SK-N-SH (cell line): Measurements from ENCODE around the gene CAPNS1. TPM values are rescaled to one million over a fixed set of nuclear protein-coding genes. Genes with fewer than 3 reads are reported as not detected.

Source experiments
- CTCF ChIA-PET: fragments of 300-600, 350-600 bp; formaldehyde crosslinking; extraction: SDS; loops from one replicate; lab custom pipeline; 2021; lab: Yijun Ruan, JAX
- POLR2A ChIA-PET: fragments of 350-600 bp; sonication (Branson Sonifier 250); formaldehyde crosslinking; extraction: SDS; loops from one replicate; lab custom pipeline; 2020; ENCODE audit warnings: antibody characterized with exemption, inconsistent platforms; lab: Yijun Ruan, JAX
- DNase-seq: peaks from one replicate; pipeline ENCODE4 v3.0.0; 2012
- H2AFZ ChIP-seq: fragments of 200-600 bp; sonication (generic); 2 replicates; pipeline ENCODE4 v1.8.1; 2016; ENCODE audit warnings: antibody characterized with exemption, mild to moderate bottlenecking, low read depth
- H3F3A ChIP-seq: fragments of 200-600 bp; sonication (generic); replicated peaks from 2 replicates; pipeline ENCODE3; 2016; ENCODE audit warnings: antibody characterized with exemption, mild to moderate bottlenecking; ENCODE audit not compliant: insufficient read depth
- H3K27ac ChIP-seq, 2 experiments: fragments of 200-500 bp in 1 of 2; fragments of 200-600 bp in 1 of 2; sonication (Bioruptor generic) in 1 of 2; sonication (generic), shearing (Covaris generic) in 1 of 2; 2 replicates each; pipeline versions ENCODE4 v1.5.1 to v1.6.1; 2014 to 2016; ENCODE audit warnings: low read depth in 2 of 2, inconsistent platforms in 1 of 2, low read length in 1 of 2, mild to moderate bottlenecking in 1 of 2, mixed read lengths in 1 of 2
- H3K27me3 ChIP-seq: fragments of 200-600 bp; sonication (generic), shearing (Covaris generic); 2 replicates; pipeline ENCODE4 v1.6.1; 2016; ENCODE audit warnings: mixed run types; ENCODE audit not compliant: insufficient read depth
- H3K36me3 ChIP-seq, 2 experiments: fragments of 200-500 bp in 1 of 2; fragments of 200-600 bp in 1 of 2; sonication (Bioruptor generic) in 1 of 2; sonication (generic) in 1 of 2; replicated peaks in 1 of 2; 2 replicates each; pipeline versions ENCODE3 to v1.5.1; 2014 to 2016; ENCODE audit warnings: low read length in 1 of 2, mild to moderate bottlenecking in 1 of 2; ENCODE audit not compliant: insufficient read depth in 2 of 2, control insufficient read depth in 1 of 2
- H3K4me1 ChIP-seq, 2 experiments: fragments of 200-500 bp in 1 of 2; fragments of 200-600 bp in 1 of 2; sonication (Bioruptor generic) in 1 of 2; sonication (generic), shearing (Covaris generic) in 1 of 2; 2 replicates each; pipeline versions ENCODE4 v1.5.1 to v1.6.1; 2014 to 2016; ENCODE audit warnings: low read depth in 1 of 2, low read length in 1 of 2, mixed run types in 1 of 2; ENCODE audit not compliant: insufficient read depth in 2 of 2, control insufficient read depth in 1 of 2
- H3K4me2 ChIP-seq: fragments of 200-600 bp; sonication (generic), shearing (Covaris generic); 2 replicates; pipeline ENCODE4 v1.6.1; 2017; ENCODE audit warnings: mixed run types
- H3K4me3 ChIP-seq, 2 experiments: fragments of 200-500 bp in 1 of 2; fragments of 200-600 bp in 1 of 2; sonication (Bioruptor generic) in 1 of 2; sonication (generic), shearing (Covaris generic) in 1 of 2; 2 replicates each; pipeline versions ENCODE4 v1.5.1 to v1.8.1; 2014 to 2016; ENCODE audit warnings: low read depth in 2 of 2, inconsistent platforms in 1 of 2, low read length in 1 of 2, mild to moderate bottlenecking in 1 of 2, mixed read lengths in 1 of 2, moderate library complexity in 1 of 2
- H3K79me2 ChIP-seq: fragments of 200-600 bp; sonication (generic); 2 replicates; pipeline ENCODE4 v1.8.1; 2017; ENCODE audit warnings: mild to moderate bottlenecking; ENCODE audit not compliant: insufficient read depth
- H3K9ac ChIP-seq: fragments of 200-600 bp; sonication (generic); 2 replicates; pipeline ENCODE4 v1.6.1; 2017; ENCODE audit warnings: mixed run types
- H3K9me2 ChIP-seq: fragments of 200-600 bp; sonication (generic); 2 replicates; pipeline ENCODE4 v1.6.1; 2017; ENCODE audit warnings: mixed run types
- H3K9me3 ChIP-seq: fragments of 200-600 bp; sonication (generic); 2 replicates; pipeline ENCODE4 v1.6.1; 2017; ENCODE audit warnings: mixed run types, mild to moderate bottlenecking, moderate library complexity
- H4K20me1 ChIP-seq: fragments of 200-600 bp; sonication (generic); 2 replicates; pipeline ENCODE4 v1.6.1; 2017; ENCODE audit warnings: mild to moderate bottlenecking, mixed run types; ENCODE audit not compliant: insufficient read depth
- CHD2 ChIP-seq: fragments of 150-350 bp; IDR thresholded peaks from 2 replicates; pipeline ENCODE4 v1.6.1; 2018; ENCODE audit warnings: low read length; ENCODE audit not compliant: partially characterized antibody
- EP300 ChIP-seq, 2 experiments: IDR thresholded peaks; 2 replicates each; pipeline versions ENCODE4 v1.4.0 to v1.6.1; 2012; ENCODE audit warnings: borderline replicate concordance in 1 of 2, low read depth in 1 of 2, low read length in 1 of 2
- EZH2phosphoT487 ChIP-seq: fragments of 200-600 bp; sonication (generic); IDR thresholded peaks from 2 replicates; pipeline ENCODE4 v1.6.1; 2017; ENCODE audit warnings: low read depth, mixed run types, mild to moderate bottlenecking, antibody characterized with exemption, moderate library complexity, borderline replicate concordance
- FOXM1 ChIP-seq: IDR thresholded peaks from 2 replicates; pipeline ENCODE4 v1.4.0; 2012; ENCODE audit warnings: low read depth, mild to moderate bottlenecking
- GABPA ChIP-seq: IDR thresholded peaks from 2 replicates; pipeline ENCODE4 v1.4.0; 2012; ENCODE audit warnings: low read depth, mild to moderate bottlenecking
- GATA2 ChIP-seq: sonication (generic); formaldehyde crosslinking; IDR thresholded peaks from 2 replicates; pipeline ENCODE4 v1.5.0; 2020; ENCODE audit warnings: mild to moderate bottlenecking, missing genetic modification reagents
- JUND ChIP-seq: IDR thresholded peaks from 2 replicates; pipeline ENCODE4 v1.4.0; 2012
- MEF2A ChIP-seq: IDR thresholded peaks from 2 replicates; pipeline ENCODE4 v1.4.0; 2012; ENCODE audit warnings: low read depth, borderline replicate concordance
- MXI1 ChIP-seq: IDR thresholded peaks from 2 replicates; pipeline ENCODE4 v1.6.1; 2012; ENCODE audit warnings: mild to moderate bottlenecking, low read depth, low read length, improper control_type of control experiment
- POLR2AphosphoS5 ChIP-seq: IDR thresholded peaks from 2 replicates; pipeline ENCODE4 v1.6.1; 2012; ENCODE audit warnings: low read depth, low read length
- RAD21 ChIP-seq: IDR thresholded peaks from 2 replicates; pipeline ENCODE4 v1.6.1; 2012; ENCODE audit warnings: mild to moderate bottlenecking, low read length
- RXRA ChIP-seq: IDR thresholded peaks from 2 replicates; pipeline ENCODE4 v1.4.0; 2012; ENCODE audit warnings: low read depth, mild to moderate bottlenecking, borderline replicate concordance
- SIN3A ChIP-seq: IDR thresholded peaks from 2 replicates; pipeline ENCODE4 v1.6.1; 2012; ENCODE audit warnings: low read depth, mild to moderate bottlenecking, low read length, moderate library complexity, borderline replicate concordance
- SMC3 ChIP-seq: IDR thresholded peaks from 2 replicates; pipeline ENCODE4 v1.6.1; 2012; ENCODE audit warnings: low read depth, low read length, improper control_type of control experiment
- TEAD4 ChIP-seq: IDR thresholded peaks from 2 replicates; pipeline ENCODE4 v1.4.0; 2012; ENCODE audit warnings: mild to moderate bottlenecking, borderline replicate concordance; ENCODE audit not compliant: insufficient read depth
- USF2 ChIP-seq: fragments of 150-350 bp; IDR thresholded peaks from 2 replicates; pipeline ENCODE4 v1.6.1; 2017; ENCODE audit warnings: antibody characterized with exemption, low read length, low read depth, borderline replicate concordance
- YY1 ChIP-seq: IDR thresholded peaks from 2 replicates; pipeline ENCODE4 v1.4.0; 2012; ENCODE audit warnings: low read depth, mild to moderate bottlenecking
- ZBTB33 ChIP-seq: IDR thresholded peaks from 2 replicates; pipeline ENCODE4 v1.4.0; 2012; ENCODE audit warnings: low read depth, borderline replicate concordance
- WGBS: methylation state at CpG from one replicate; pipeline ENCODE4 v1.1.6; 2017; ENCODE audit warnings: low lambda C conversion rate; 5-methylcytosine and 5-hydroxymethylcytosine counted together
- polyA plus RNA-seq, 3 experiments: library from polyadenylated mRNA; depleted of rRNA; stranded (reverse); fragments of >200 nt; gene quantifications; 2 replicates each; pipeline ENCODE4 v1.2.3, GENCODE V29; 2012
- TF ChIP-seq, protein P1 (sequence below): IDR thresholded peaks from 2 replicates; pipeline ENCODE4 v1.4.0; 2012; ENCODE audit warnings: low read depth
- TF ChIP-seq, protein P2 (sequence below): IDR thresholded peaks from 2 replicates; pipeline ENCODE4 v1.4.0; 2012; ENCODE audit warnings: low read depth, borderline replicate concordance
- TF ChIP-seq, protein P3 (sequence below): IDR thresholded peaks from 2 replicates; pipeline ENCODE4 v1.6.1; 2012; ENCODE audit warnings: mild to moderate bottlenecking, low read depth, low read length, moderate library complexity
- TF ChIP-seq, protein P4 (sequence below): fragments of 200-600 bp; sonication (generic); IDR thresholded peaks from 2 replicates; pipeline ENCODE4 v1.6.1; 2017; ENCODE audit warnings: antibody characterized with exemption, mild to moderate bottlenecking, moderate library complexity

Gene CAPNS1
- polyA plus RNA-seq, 1 of the 3 experiments (the other 2 are of a cell fraction) = 999 TPM

DNA sequence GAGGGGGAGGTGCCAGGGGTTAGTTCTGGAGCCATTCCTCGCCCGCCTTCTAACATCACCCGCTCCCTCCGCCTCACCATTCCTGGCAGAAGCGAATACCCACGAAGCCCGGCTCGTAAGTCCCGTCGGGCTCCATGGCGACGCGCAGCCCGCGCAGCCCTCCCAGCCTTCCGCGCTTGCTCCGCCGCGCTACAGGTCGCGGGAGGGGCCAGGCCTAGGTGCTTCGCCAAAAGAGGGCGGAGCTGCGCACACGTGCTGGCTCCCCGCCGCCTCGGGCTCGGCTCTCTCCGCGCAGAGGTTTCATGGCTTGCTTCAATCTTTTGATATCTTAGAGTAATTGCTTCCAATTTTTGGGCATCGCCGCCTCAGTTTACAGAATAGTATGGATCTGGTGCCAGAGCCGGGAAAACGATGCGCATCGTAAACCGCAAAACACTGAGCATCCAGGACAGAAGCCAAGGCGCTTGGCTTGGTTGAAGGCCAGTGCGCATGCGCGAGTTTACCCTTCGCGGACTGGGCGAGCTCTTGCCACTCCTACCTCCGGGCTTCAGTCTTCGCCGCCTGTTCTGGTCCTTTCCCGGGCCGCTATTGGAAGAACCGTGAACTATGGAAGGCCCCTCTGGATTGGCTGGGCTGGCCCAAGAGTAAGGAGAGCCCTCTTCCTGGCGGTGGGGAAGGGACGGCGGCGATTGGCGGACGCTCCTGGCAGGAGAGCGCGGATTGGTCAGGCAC, 25.0 kb upstream of the CAPNS1 start, which contains the start of gene POLR2I:
TSS of gene POLR2I (minus strand) at position 155 of the 732 bp plus-strand sequence. CDS start at position 136, 19 bp downstream.
- Histone ChIP-seq H3K9me2 (no peaks in the 10 kb centered on the region), H3K4me3 (peak within 1 kb of the TSS; percentile 85 to 87), H3K9ac (peak within 1 kb of the TSS; percentile 69), H3K79me2 (peaks cover 46% of the 10 kb centered on the region; the same call in 1 of the 2 replicates), H3F3A (no peaks in the 10 kb centered on the region), H3K4me1 (peaks cover 6 to 22% of the 10 kb centered on the region in 2 experiments; a peak in 1 of 4 replicates), H3K27me3 (no peaks in the 10 kb centered on the region), H2AFZ (peak within 1 kb of the TSS; percentile 83), H3K36me3 (peaks cover 24 to 27% of the 10 kb centered on the region in 2 experiments), H4K20me1 (no peaks in the 10 kb centered on the region), H3K27ac (peak within 1 kb of the TSS; percentile 80 to 96), H3K4me2 (peak within 1 kb of the TSS; percentile 98), H3K9me3 (no peaks in the 10 kb centered on the region)
- POLR2A ChIA-PET = interaction anchor here (1.0 to 1.8 kb wide), 8 partner anchors 10 to 218 kb away, joined by 3 to 6 read pairs (median 4); partner anchors contain the start of genes ZNF146 and ZNF565
- CTCF ChIA-PET = interaction anchor here (0.9 to 3.5 kb wide), 5 partner anchors 13 to 233 kb away, joined by 3 to 14 read pairs (median 7); no protein-coding TSS in a partner anchor
- DNase-seq = peak; percentile 97
- WGBS = under 1% methylated on average over 38 of the region's 60 CpGs
- TF ChIP-seq, protein P1, sequence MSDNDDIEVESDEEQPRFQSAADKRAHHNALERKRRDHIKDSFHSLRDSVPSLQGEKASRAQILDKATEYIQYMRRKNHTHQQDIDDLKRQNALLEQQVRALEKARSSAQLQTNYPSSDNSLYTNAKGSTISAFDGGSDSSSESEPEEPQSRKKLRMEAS = peak; percentile 100
- TF ChIP-seq SIN3A = peak; percentile 87; the same call in 1 of the 2 replicates
- TF ChIP-seq, protein P2, sequence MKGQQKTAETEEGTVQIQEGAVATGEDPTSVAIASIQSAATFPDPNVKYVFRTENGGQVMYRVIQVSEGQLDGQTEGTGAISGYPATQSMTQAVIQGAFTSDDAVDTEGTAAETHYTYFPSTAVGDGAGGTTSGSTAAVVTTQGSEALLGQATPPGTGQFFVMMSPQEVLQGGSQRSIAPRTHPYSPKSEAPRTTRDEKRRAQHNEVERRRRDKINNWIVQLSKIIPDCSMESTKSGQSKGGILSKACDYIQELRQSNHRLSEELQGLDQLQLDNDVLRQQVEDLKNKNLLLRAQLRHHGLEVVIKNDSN = peak; percentile 76; the same call in 1 of the 2 replicates
- TF ChIP-seq CHD2 = peak; percentile 48
- no peak for TF ChIP-seq RAD21
- peak; percentile 99 for TF ChIP-seq MXI1
- no peak for TF ChIP-seq SMC3
- no peak for TF ChIP-seq TEAD4
- no peak for TF ChIP-seq EZH2phosphoT487
- no peak for TF ChIP-seq ZBTB33
- no peak for TF ChIP-seq FOXM1
- no peak for TF ChIP-seq RXRA
- TF ChIP-seq POLR2AphosphoS5 = peak; percentile 73
- TF ChIP-seq, protein P3, sequence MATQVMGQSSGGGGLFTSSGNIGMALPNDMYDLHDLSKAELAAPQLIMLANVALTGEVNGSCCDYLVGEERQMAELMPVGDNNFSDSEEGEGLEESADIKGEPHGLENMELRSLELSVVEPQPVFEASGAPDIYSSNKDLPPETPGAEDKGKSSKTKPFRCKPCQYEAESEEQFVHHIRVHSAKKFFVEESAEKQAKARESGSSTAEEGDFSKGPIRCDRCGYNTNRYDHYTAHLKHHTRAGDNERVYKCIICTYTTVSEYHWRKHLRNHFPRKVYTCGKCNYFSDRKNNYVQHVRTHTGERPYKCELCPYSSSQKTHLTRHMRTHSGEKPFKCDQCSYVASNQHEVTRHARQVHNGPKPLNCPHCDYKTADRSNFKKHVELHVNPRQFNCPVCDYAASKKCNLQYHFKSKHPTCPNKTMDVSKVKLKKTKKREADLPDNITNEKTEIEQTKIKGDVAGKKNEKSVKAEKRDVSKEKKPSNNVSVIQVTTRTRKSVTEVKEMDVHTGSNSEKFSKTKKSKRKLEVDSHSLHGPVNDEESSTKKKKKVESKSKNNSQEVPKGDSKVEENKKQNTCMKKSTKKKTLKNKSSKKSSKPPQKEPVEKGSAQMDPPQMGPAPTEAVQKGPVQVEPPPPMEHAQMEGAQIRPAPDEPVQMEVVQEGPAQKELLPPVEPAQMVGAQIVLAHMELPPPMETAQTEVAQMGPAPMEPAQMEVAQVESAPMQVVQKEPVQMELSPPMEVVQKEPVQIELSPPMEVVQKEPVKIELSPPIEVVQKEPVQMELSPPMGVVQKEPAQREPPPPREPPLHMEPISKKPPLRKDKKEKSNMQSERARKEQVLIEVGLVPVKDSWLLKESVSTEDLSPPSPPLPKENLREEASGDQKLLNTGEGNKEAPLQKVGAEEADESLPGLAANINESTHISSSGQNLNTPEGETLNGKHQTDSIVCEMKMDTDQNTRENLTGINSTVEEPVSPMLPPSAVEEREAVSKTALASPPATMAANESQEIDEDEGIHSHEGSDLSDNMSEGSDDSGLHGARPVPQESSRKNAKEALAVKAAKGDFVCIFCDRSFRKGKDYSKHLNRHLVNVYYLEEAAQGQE = 0 out of 2 replicates have a peak, but pooled peaks have one; percentile 26
- peak; percentile 70; the same call in 1 of the 2 replicates for TF ChIP-seq YY1
- TF ChIP-seq, protein P4, sequence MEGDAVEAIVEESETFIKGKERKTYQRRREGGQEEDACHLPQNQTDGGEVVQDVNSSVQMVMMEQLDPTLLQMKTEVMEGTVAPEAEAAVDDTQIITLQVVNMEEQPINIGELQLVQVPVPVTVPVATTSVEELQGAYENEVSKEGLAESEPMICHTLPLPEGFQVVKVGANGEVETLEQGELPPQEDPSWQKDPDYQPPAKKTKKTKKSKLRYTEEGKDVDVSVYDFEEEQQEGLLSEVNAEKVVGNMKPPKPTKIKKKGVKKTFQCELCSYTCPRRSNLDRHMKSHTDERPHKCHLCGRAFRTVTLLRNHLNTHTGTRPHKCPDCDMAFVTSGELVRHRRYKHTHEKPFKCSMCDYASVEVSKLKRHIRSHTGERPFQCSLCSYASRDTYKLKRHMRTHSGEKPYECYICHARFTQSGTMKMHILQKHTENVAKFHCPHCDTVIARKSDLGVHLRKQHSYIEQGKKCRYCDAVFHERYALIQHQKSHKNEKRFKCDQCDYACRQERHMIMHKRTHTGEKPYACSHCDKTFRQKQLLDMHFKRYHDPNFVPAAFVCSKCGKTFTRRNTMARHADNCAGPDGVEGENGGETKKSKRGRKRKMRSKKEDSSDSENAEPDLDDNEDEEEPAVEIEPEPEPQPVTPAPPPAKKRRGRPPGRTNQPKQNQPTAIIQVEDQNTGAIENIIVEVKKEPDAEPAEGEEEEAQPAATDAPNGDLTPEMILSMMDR = no peak
- no peak for TF ChIP-seq GATA2 (CRISPR knock-in tag)
- 0 out of 4 replicates have a peak, but pooled peaks of 1 of the 2 experiments have one; percentile 2 for TF ChIP-seq EP300 (IDR thresholded peaks at IDR 0.05; ENCODE audit: borderline replicate concordance in 1 of 2, low read depth in 1 of 2, low read length in 1 of 2)
- 0 out of 2 replicates have a peak, but pooled peaks have one; percentile 45 for TF ChIP-seq USF2
- TF ChIP-seq GABPA = no peak; the same call in 1 of the 2 replicates
- no peak for TF ChIP-seq JUND
- no peak for TF ChIP-seq MEF2A
